Spinal cord (tissue), 10 donors: ENCODE data around the gene HSF4. TPM values are rescaled to one million over a fixed set of nuclear protein-coding genes. Genes with fewer than 3 reads are reported as not detected.

Source experiments
- DNase-seq, 6 donors: peaks; one replicate each; pipeline versions ENCODE4 v3.0.0 to v3.0.0-alpha.2; 2013 to 2015; ENCODE audit warnings: low spot score in 6 of 6, low read depth in 4 of 6
- H3K27ac ChIP-seq: one replicate; pipeline ENCODE4 v1.5.1; 2013; ENCODE audit warnings: low read depth, low read length, control low read depth
- H3K27me3 ChIP-seq: one replicate; pipeline ENCODE4 v1.6.1; 2013; ENCODE audit warnings: low read length; ENCODE audit not compliant: control insufficient read depth, insufficient read depth
- H3K36me3 ChIP-seq: one replicate; pipeline ENCODE4 v1.6.1; 2013; ENCODE audit warnings: low read length; ENCODE audit not compliant: control insufficient read depth, insufficient read depth
- H3K4me1 ChIP-seq: one replicate; pipeline ENCODE4 v1.6.1; 2013; ENCODE audit warnings: low read length; ENCODE audit not compliant: control insufficient read depth, insufficient read depth
- H3K4me3 ChIP-seq: one replicate; pipeline ENCODE4 v1.5.1; 2013; ENCODE audit warnings: low read depth, low read length, control low read depth
- H3K9me3 ChIP-seq: one replicate; pipeline ENCODE4 v1.6.1; 2013; ENCODE audit warnings: low read length; ENCODE audit not compliant: control insufficient read depth, insufficient read depth
- WGBS: methylation state at CpG from one replicate; pipeline ENCODE4 v1.1.5; 2013; ENCODE audit warnings: missing lambda C conversion rate; ENCODE audit not compliant: insufficient coverage; 5-methylcytosine and 5-hydroxymethylcytosine counted together
- polyA plus RNA-seq, 2 donors: library from polyadenylated mRNA; unstranded; fragments of 120-200 nt; gene quantifications; one replicate each; pipeline ENCODE4 v1.2.1, GENCODE V29; 2013; ENCODE audit not compliant: insufficient read length in 2 of 2
- total RNA-seq, 2 donors: library from RNA; depleted of rRNA in 1 of 2; stranded (reverse); fragments of 120-200 nt in 1 of 2; fragments of >200 nt in 1 of 2; gene quantifications; one replicate each; pipeline versions ENCODE4 v1.2.3 to v1.2.4, GENCODE V29; 2013 to 2014
- donor health status: healthy.

The HSF4 gene
- total and polyA plus RNA-seq, 4 donors: 14.0 to 55.0 (median 41.5) TPM

- H3K27ac ChIP-seq: no peak within 1 kb of the TSS
Observed at GRCh38 chr16:67190041-67190440, 25.5 kb downstream of the HSF4 start, which contains the start of gene EXOC3L1. TSS of gene EXOC3L1 (minus strand) at chr16:67190136. CDS start at chr16:67189676, 460 bp downstream.

GRCh38 chr16:67190448-67191399 lies 26.2 kb downstream of the HSF4 start:
- H3K27ac ChIP-seq: no peak overlapping the region

More at GRCh38 chr16:67190041-67190440, 25.5 kb downstream of the HSF4 start, which contains the start of gene EXOC3L1:
- Histone ChIP-seq H3K4me3 (no peak within 1 kb of the TSS), H3K4me1 (peaks cover 44% of the 10 kb centered on the region), H3K36me3 (peaks cover 35% of the 10 kb centered on the region), H3K27me3 (no peaks in the 10 kb centered on the region), H3K9me3 (no peaks in the 10 kb centered on the region)
- WGBS: 35% methylated on average over 3 of the region's 6 CpGs
- no peak for DNase-seq

GRCh38 chr16:67191411-67191994 lies 27.0 kb downstream of the HSF4 start:
- no peak for DNase-seq
- H3K4me3 ChIP-seq: peak overlapping the region; percentile 20
- H3K27me3 ChIP-seq: no peaks in the 10 kb centered on the region
- WGBS: 29% methylated on average over 5 of the region's 9 CpGs
- no peak overlapping the region for H3K27ac ChIP-seq
- no peaks in the 10 kb centered on the region for H3K9me3 ChIP-seq
- H3K36me3 ChIP-seq: peaks cover 49% of the 10 kb centered on the region
- H3K4me1 ChIP-seq: peaks cover 35% of the 10 kb centered on the region

More at GRCh38 chr16:67190448-67191399, 26.2 kb downstream of the HSF4 start:
- peaks cover 38% of the 10 kb centered on the region for H3K4me1 ChIP-seq
- peaks cover 41% of the 10 kb centered on the region for H3K36me3 ChIP-seq
- DNase-seq: no peak
- H3K9me3 ChIP-seq: no peaks in the 10 kb centered on the region
- 85% methylated on average over 6 of the region's 13 CpGs for WGBS
- no peaks in the 10 kb centered on the region for H3K27me3 ChIP-seq
- H3K4me3 ChIP-seq: no peak overlapping the region

- Histone ChIP-seq H3K4me3 (peak within 1 kb of the TSS; percentile 91), H3K36me3 (peaks cover 52% of the 10 kb centered on the region), H3K27me3 (no peaks in the 10 kb centered on the region), H3K27ac (no peak within 1 kb of the TSS), H3K4me1 (peaks cover 28% of the 10 kb centered on the region), H3K9me3 (no peaks in the 10 kb centered on the region)
- DNase-seq: peak in 5 of 6 donors; percentile 73 to 96 (median 84)
- under 1% methylated on average over 54 of the region's 54 CpGs for WGBS
Observed at GRCh38 chr16:67191995-67192681, 27.6 kb downstream of the HSF4 start, which contains the start of gene E2F4. TSS of gene E2F4 (plus strand) at chr16:67192155. CDS start at chr16:67192228, 73 bp downstream.

DNA sequence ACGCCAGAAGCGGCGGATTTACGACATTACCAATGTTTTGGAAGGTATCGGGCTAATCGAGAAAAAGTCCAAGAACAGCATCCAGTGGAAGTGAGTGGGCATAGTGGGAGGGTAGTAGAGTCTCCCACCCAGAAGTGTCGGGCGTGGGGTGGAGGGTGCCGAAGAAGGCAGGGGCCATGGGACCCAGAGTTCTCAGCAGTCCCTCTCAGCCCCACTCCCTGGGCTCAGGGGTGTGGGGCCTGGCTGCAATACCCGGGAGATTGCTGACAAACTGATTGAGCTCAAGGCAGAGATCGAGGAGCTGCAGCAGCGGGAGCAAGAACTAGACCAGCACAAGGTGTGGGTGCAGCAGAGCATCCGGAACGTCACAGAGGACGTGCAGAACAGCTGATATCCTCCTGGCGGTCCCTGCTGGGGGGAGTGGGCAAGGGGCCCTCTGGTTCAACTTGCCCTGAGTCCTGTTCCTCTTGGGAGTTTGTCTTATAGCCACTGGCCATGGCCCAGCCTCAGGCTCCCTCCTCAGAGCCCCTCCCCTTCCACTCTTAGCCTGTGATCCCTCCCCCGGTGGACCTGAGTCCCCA lies 28.3 kb downstream of the HSF4 start:
- Histone ChIP-seq H3K4me1 (peaks cover 24% of the 10 kb centered on the region), H3K36me3 (peaks cover 56% of the 10 kb centered on the region), H3K27me3 (no peaks in the 10 kb centered on the region), H3K9me3 (no peaks in the 10 kb centered on the region), H3K27ac (no peak overlapping the region), H3K4me3 (peak overlapping the region; percentile 91)
- no peak for DNase-seq
- 44% methylated on average over 15 of the region's 17 CpGs for WGBS

- H3K36me3 ChIP-seq: peaks cover 61% of the 10 kb centered on the region
- no peak overlapping the region for H3K27ac ChIP-seq
- H3K4me3 ChIP-seq: no peak overlapping the region
- no peak for DNase-seq
- peaks cover 29% of the 10 kb centered on the region for H3K4me1 ChIP-seq
- H3K9me3 ChIP-seq: no peaks in the 10 kb centered on the region
- H3K27me3 ChIP-seq: no peaks in the 10 kb centered on the region
Observed at GRCh38 chr16:67193536-67193935, 29.0 kb downstream of the HSF4 start.

GRCh38 chr16:67194260-67194659 lies 29.7 kb downstream of the HSF4 start:
- H3K36me3 ChIP-seq: peaks cover 61% of the 10 kb centered on the region
- peaks cover 30% of the 10 kb centered on the region for H3K4me1 ChIP-seq
- no peak for DNase-seq
- H3K27ac ChIP-seq: no peak overlapping the region
- 90% methylated on average over 2 of the region's 6 CpGs for WGBS
- H3K9me3 ChIP-seq: no peaks in the 10 kb centered on the region
- no peaks in the 10 kb centered on the region for H3K27me3 ChIP-seq
- no peak overlapping the region for H3K4me3 ChIP-seq

- DNase-seq: no peak
- Histone ChIP-seq H3K4me3 (no peak overlapping the region), H3K27ac (no peak overlapping the region), H3K9me3 (no peaks in the 10 kb centered on the region), H3K4me1 (peaks cover 33% of the 10 kb centered on the region), H3K36me3 (peaks cover 69% of the 10 kb centered on the region), H3K27me3 (no peaks in the 10 kb centered on the region)
- 88% methylated on average over 4 of the region's 5 CpGs for WGBS
Observed at GRCh38 chr16:67195676-67196075, 31.1 kb downstream of the HSF4 start.

DNA sequence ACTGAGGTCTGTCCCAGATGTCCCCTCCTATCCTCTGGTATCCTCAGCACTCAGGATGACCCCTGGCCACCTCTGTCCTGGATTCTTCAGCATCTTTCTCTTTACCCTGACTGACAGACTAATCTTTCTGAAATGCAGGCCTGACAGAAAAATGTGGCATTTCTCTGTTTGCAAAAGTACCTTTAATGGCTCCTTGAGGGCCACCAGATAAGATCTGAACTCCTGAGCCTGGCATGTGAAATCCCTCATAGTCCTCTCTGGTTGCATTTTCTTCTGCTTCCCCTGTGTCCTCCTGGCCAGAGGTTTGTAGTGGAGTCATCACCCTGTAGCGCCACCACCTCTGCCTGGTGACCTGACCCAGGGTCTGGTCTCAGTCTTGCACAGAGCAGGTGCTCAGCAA lies 32.3 kb downstream of the HSF4 start:
- Histone ChIP-seq H3K27me3 (no peaks in the 10 kb centered on the region), H3K36me3 (peaks cover 80% of the 10 kb centered on the region), H3K4me1 (peaks cover 30% of the 10 kb centered on the region), H3K4me3 (no peak overlapping the region), H3K27ac (no peak overlapping the region), H3K9me3 (no peaks in the 10 kb centered on the region)
- no peak for DNase-seq
- WGBS: 100% methylated on average over 1 of the region's 1 CpG
